Right lobe of liver (tissue), 4 donors: ENCODE measurements around the gene GLYR1.

ENCODE experiments used
- CTCF ChIP-seq, 4 donors: fragments of 200-600 bp in 3 of 4; fragments of 450-650 bp in 1 of 4; IDR thresholded peaks; one replicate each; pipeline versions ENCODE4 v1.5.1 to v1.8.0; 2016 to 2022; ENCODE audit warnings: antibody characterized with exemption in 4 of 4, mild to moderate bottlenecking in 2 of 4
- POLR2A ChIP-seq: fragments of 450-650 bp; IDR thresholded peaks from one replicate; pipeline ENCODE4 v1.6.1; 2017; ENCODE audit warnings: antibody characterized with exemption, mild to moderate bottlenecking
- donor health status: DM: no; HTN: no; CAD: no.
- donor health status: DM: no; HTN: no; CAD: no.
- donor health status: DM: no; HTN: yes; CAD: no.

GRCh38 chr16:4762205-4762604, 84.9 kb downstream of the GLYR1 start:
- no peak for TF ChIP-seq POLR2A
- TF ChIP-seq CTCF (IDR thresholded peaks at IDR 0.05) = no peak
